NCI-H526 (cell line): ENCODE results near the gene SLC27A6.
"Not testable (repeated sequence)": the region's sequence is repeated elsewhere in the genome, so short reads cannot be mapped to it uniquely, and the experiment has no call there.

Experiments
- DNase-seq, 2 experiments: peaks; one replicate each; lab custom pipeline; 2025; lab: John Stamatoyannopoulos, UW

The SLC27A6 gene

DNA sequence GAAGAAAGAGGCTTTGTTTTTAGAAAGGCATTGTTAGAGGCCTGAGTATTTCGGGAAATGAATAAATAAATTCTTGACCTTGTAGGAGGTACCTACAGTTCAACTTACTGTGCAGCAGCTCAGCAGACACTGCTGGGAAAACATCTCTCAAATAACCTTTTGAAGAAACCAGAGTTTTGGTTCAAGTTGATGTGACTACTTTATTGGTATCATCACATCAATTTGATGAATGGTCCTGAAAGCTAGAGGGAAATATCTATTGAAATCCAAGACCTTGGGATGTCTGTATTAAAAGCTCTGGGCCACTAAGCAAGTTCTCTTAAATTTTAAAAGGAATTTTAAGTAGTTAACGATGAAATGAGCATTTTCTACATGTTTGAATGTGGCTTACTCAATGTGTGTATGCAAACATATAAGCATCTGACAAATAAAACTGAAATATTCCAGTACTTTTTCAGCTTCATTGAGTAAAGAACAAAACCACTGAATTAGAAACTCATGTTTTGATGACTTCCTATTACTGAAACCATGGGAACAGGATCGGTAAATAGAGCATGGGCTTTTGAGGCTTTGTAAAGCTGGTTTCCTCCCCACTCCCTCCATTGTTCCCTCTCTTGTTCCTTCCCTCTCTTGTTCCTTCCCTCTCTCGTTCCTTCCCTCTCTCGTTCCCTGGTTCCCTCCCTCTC is 36.7 kb downstream of the SLC27A6 start:
- no peak for DNase-seq

DNA sequence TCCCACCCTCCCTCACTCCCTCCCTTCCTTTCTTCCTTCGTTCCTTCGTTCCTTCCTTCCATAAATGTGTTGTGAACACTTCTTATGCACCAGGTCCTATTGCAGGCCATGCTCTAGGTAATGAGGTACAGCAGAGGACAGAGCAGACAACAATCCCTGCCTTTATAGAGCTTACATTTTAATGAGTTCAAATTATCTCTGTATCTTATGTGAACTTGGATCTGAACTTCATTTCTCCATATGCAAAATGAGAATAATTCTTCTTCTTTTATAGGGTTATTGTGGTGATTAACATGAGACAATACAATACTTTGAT is 37.2 kb downstream of the SLC27A6 start:
- no peak for DNase-seq

GRCh38 chr5:129003232-129003631 is 37.9 kb downstream of the SLC27A6 start:
- DNase-seq = peak in 1 of 2 experiments; percentile 3

DNA sequence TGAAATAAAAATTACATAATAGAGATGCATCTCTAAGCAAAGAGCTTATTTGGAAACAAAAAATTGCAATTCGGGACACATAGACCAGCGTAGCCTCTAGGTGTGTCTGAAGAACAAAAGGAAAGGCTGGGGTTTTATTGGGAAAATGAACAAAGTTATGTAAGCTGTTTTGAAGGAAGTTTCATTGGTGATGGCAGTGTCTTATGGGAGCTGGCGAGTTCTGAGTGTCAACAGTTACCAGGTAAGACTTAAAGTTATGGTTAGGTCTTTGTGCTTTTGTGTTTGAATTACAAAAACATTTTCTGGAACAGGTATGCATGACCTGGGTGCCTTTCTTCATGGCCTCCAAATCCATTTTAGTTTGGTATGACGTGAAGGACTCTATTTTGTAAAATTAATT is 48.9 kb downstream of the SLC27A6 start:
- no peak for DNase-seq

DNA sequence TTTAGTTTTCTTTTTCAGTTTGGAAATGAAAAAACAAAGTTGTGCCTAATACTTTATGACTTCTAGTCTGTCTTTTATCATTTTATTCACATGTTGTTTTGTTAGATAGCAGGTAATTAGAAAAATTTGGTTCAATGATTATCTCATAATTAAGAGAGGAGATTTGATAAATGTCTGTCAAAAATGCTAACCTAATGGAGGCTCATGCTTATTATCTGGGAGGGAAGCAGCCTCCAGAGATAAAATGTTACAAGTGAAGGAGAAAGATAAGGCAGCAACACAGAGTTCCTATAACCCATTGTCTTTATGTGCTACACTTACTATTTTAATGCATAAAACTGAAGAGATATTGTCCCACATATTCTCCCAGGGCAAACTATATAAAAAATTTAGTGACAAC is 53.5 kb downstream of the SLC27A6 start:
- DNase-seq = no peak

DNA sequence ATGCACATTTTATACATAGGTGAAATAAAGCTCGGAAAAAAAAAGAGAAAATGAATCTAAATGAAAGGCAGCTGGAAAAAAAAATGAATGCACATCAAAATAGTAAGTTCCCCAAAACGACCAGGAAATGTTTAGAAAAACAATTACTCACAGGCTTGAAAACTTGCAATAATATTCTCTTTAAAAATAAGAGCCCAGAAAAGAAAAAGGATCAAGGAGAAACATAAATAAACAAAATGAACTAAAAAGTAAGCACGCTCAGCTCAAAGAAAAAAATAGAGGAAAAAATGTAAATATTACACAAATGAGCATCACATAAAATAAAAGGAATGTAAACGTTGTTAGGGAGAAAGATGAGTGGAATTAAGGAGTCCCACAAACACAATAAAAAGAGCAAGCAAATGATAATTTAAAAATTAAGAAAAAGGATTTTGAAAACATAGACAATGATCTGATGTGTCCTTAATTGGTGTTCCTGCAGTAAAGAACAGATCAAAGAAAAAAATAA is 54.2 kb downstream of the SLC27A6 start:
- no peak for DNase-seq

GRCh38 chr5:129020683-129021082 is 55.4 kb downstream of the SLC27A6 start:
- no peak for DNase-seq

DNA sequence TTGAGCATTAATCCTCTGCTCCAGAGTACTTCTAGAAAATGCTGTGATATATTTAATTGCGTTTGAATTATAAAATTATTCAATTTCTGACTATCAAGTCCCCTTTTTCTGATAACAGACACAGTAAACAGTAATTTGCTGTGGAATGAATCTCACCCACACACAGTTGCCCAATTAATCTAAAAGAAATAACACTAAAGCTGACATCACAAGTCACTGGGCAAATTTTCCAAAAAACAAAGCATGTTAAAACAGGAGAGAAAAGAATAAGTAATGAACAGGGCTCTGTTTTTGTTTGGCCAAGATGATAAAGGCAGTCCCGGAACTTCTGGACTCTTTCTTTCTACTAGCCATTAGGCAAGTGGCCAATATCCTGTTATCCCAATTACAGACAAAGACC is 56.5 kb downstream of the SLC27A6 start:
- DNase-seq = no peak

GRCh38 chr5:129022599-129022998 is 57.3 kb downstream of the SLC27A6 start:
- DNase-seq = no peak

DNA sequence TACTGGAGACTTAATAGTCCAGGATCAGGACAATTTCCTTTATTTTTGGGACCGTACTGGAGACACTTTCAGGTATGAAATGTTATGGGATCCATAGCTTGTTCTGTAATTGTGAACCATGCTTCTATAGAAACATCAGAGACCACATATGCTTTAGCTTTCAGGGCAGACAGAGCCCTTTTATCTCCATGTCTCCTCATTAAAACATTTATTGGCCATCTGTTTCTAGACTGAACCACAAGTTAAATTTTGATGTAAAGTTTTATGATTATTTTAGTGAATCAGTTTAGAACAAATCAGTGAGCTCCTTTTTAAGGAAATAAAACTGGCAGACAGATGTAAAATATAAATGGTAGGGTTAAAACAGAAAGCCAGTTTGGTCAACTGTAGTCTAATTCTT is 62.0 kb downstream of the SLC27A6 start:
- no peak for DNase-seq

- DNase-seq = no peak
Measured at GRCh38 chr5:129031886-129032683, 66.8 kb downstream of the SLC27A6 start.

DNA sequence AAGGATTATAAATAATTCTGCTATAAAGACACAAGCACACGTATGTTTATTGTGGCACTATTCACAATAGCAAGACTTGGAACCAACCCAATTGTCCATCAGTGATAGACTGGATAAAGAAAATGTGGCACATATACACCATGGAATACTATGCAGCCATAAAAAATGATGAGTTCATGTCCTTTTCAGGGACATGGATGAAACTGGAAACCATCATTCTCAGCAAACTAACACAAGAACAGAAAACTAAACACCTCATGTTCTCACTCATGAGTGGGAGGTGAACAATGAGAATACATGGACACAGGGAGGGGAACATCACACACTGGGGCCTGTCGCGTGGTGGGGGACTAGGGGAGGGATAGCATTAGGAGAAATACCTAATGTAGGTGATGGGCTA is 71.0 kb downstream of the SLC27A6 start:
- DNase-seq = not testable (repeated sequence)

GRCh38 chr5:129041196-129041881 is 76.1 kb downstream of the SLC27A6 start:
- no peak for DNase-seq

DNA sequence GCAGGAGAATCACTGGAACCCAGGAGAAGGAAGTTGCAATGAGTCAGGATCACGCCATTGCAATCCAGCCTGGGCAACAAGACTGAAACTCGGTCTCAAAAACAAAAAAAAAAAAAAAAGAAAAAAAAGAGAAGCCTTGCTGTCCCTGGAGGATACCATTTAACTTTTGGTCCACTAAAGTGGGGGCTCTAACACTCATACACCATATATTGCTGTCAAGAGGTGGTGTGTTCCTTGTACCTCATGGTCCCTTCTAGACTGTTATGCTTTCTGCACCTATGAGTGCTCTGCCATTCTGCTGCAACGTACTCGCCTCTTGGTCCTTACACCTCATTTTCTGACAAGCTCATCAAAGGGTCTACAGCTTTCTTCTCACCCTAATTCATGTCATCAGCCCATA is 77.0 kb downstream of the SLC27A6 start:
- no peak for DNase-seq

DNA sequence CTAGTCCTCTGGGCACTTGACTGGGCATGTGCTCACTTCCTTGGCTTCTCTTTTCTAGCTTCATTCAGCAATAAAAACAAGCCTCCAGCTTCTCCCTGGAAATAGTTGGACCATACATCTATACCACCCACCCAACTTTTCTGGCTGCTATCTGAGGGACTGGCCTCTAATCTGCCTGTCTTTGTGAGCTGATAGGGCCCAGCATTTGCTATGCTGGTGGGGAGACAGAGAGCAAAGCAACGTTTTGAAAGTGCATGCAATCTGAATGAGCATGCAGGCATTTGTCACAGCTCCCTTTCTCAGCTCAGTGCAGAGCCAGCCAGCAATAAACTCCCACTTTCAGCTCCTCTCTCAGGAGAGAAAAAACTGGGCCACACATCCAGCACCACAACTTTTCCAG is 78.6 kb downstream of the SLC27A6 start:
- DNase-seq = no peak

- DNase-seq = no peak
Measured at GRCh38 chr5:129046151-129046550, 80.9 kb downstream of the SLC27A6 start.

GRCh38 chr5:129048509-129048908 is 83.2 kb downstream of the SLC27A6 start:
- DNase-seq = no peak

- no peak for DNase-seq
Measured at GRCh38 chr5:129049126-129049799, 84.0 kb downstream of the SLC27A6 start.

GRCh38 chr5:129051283-129051682 is 86.0 kb downstream of the SLC27A6 start:
- DNase-seq = peak; percentile 22 to 29

- no peak for DNase-seq
Measured at GRCh38 chr5:129053438-129053837, 88.2 kb downstream of the SLC27A6 start.

- DNase-seq = no peak
Measured at GRCh38 chr5:129057329-129057728, 92.0 kb downstream of the SLC27A6 start.

GRCh38 chr5:129061849-129062248 is 96.6 kb downstream of the SLC27A6 start:
- DNase-seq = no peak
